Astrocyte (in vitro differentiated cells and primary cell): Measurements from ENCODE around the gene ULBP3. TPM values are rescaled to one million over a fixed set of nuclear protein-coding genes. Genes with fewer than 3 reads are reported as not detected.

Source experiments
- DNase-seq: peaks from one replicate; pipeline ENCODE4 v3.0.0-alpha.2; 2010; ENCODE audit warnings: low read depth
- FAIRE-seq: peaks from 2 replicates; lab custom pipeline; 2011; peaks lifted over from hg19 to GRCh38; lab: Jason Lieb, UNC
- H2AFZ ChIP-seq: 2 replicates; pipeline ENCODE4 v1.6.0; 2012; ENCODE audit warnings: low read depth, low read length, inconsistent platforms
- H3K27ac ChIP-seq: 2 replicates; pipeline ENCODE4 v1.5.1; 2011; ENCODE audit warnings: low read depth, low read length, inconsistent platforms
- H3K27me3 ChIP-seq: 2 replicates; pipeline ENCODE4 v1.6.0; 2011; ENCODE audit warnings: low read length, inconsistent platforms; ENCODE audit not compliant: insufficient read depth
- H3K36me3 ChIP-seq: 2 replicates; pipeline ENCODE4 v1.5.1; 2011; ENCODE audit warnings: low read length, inconsistent platforms; ENCODE audit not compliant: insufficient read depth
- H3K4me1 ChIP-seq: 2 replicates; pipeline ENCODE4 v1.5.1; 2011; ENCODE audit warnings: low read length, inconsistent platforms; ENCODE audit not compliant: insufficient read depth
- H3K4me2 ChIP-seq: 2 replicates; pipeline ENCODE4 v1.6.0; 2012; ENCODE audit warnings: low read length, inconsistent platforms
- H3K4me3 ChIP-seq: 2 replicates; pipeline ENCODE4 v1.5.1; 2011; ENCODE audit warnings: low read depth, mild to moderate bottlenecking, low read length, inconsistent platforms; ENCODE audit not compliant: insufficient read depth
- H3K79me2 ChIP-seq: 2 replicates; pipeline ENCODE4 v1.6.0; 2012; ENCODE audit warnings: mild to moderate bottlenecking, low read length, inconsistent platforms; ENCODE audit not compliant: insufficient read depth
- H3K9ac ChIP-seq: 2 replicates; pipeline ENCODE4 v1.6.0; 2012; ENCODE audit warnings: mild to moderate bottlenecking, low read length, inconsistent platforms
- H3K9me3 ChIP-seq: 2 replicates; pipeline ENCODE4 v1.5.1; 2012; ENCODE audit warnings: low read depth, mild to moderate bottlenecking, low read length, inconsistent platforms; ENCODE audit not compliant: insufficient read depth
- H4K20me1 ChIP-seq: 2 replicates; pipeline ENCODE4 v1.6.0; 2012; ENCODE audit warnings: low read length, inconsistent platforms; ENCODE audit not compliant: insufficient read depth
- H3K27ac Mint-ChIP-seq: one replicate; pipeline ENCODE4 v1.8.0; 2021; ENCODE audit warnings: mild to moderate bottlenecking, mixed read lengths; ENCODE audit not compliant: unreplicated experiment
- H3K27me3 Mint-ChIP-seq: one replicate; pipeline ENCODE4 v1.8.0; 2021; ENCODE audit warnings: low read depth, mixed read lengths; ENCODE audit not compliant: unreplicated experiment
- H3K36me3 Mint-ChIP-seq: one replicate; pipeline ENCODE4 v1.8.0; 2021; ENCODE audit warnings: low read depth, mixed read lengths; ENCODE audit not compliant: unreplicated experiment
- H3K4me1 Mint-ChIP-seq: one replicate; pipeline ENCODE4 v1.8.0; 2021; ENCODE audit warnings: low read depth, mixed read lengths; ENCODE audit not compliant: unreplicated experiment
- H3K4me3 Mint-ChIP-seq: one replicate; pipeline ENCODE4 v1.8.0; 2021; ENCODE audit warnings: mild to moderate bottlenecking, moderate library complexity, mixed read lengths; ENCODE audit not compliant: unreplicated experiment
- H3K9me3 Mint-ChIP-seq: one replicate; pipeline ENCODE4 v1.8.0; 2021; ENCODE audit warnings: mild to moderate bottlenecking, mixed read lengths; ENCODE audit not compliant: unreplicated experiment
- EZH2 ChIP-seq: IDR thresholded peaks from 2 replicates; pipeline ENCODE4 v1.6.1; 2012; ENCODE audit warnings: mild to moderate bottlenecking, low read length, inconsistent platforms; ENCODE audit not compliant: insufficient read depth
- total RNA-seq: library from RNA; stranded (reverse); gene quantifications from 2 replicates; pipeline ENCODE4 v1.2.1, GENCODE V29; 2021
- TF ChIP-seq, protein P1 (sequence below): IDR thresholded peaks from 2 replicates; pipeline ENCODE4 v1.5.1; 2011; ENCODE audit warnings: low read depth, mild to moderate bottlenecking, inconsistent platforms, low read length, moderate library complexity; ENCODE audit not compliant: insufficient read depth

The ULBP3 gene
- total RNA-seq, 1 donor from 2014 or later = 14.7 TPM

DNA sequence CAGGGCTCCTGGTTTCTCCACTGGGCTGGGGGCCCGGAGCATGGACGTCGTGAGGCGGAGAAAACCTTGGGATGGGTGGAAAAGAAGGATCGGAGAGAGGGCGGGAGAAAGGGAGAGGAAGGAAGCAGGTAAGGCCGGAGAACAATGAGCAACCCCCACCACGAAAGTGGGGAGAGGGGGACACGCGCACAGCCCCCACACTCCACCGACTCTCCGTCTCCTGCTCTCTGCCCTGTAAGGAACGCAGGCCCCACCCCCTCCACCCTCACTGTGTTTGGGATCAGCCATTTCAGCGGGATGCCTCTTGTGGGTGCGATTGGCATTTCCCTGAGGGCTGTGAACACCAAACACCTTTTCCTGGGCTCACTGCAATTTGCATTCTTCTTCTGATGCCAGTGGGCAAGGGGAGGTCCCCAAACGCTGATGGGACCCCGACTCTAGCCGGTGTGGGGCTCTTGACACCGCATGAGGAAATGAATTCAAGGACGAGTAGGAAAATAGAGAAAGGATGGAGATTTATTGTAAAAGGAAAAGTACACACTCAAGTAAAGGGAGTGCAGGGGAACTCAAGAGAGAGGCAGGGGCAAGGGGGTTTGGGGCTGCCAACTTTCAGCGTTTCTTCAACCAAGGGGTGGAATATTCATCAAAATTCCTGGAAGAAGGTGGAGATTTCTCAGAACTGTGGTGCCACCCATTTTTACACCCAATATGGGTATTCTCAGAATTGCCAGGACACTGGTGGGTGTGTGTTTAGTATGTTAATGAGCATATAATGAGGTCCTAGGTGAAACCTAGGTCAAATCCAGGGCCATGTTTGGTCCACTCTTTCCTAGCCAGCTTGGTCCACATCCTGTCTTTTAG, 30.5 kb downstream of the ULBP3 start:
- no peak overlapping the region for H3K4me3 Mint-ChIP-seq
- no peak overlapping the region for H3K27ac Mint-ChIP-seq
- H3K27ac ChIP-seq = no peak overlapping the region
- H3K27me3 Mint-ChIP-seq = peaks cover 88% of the 10 kb centered on the region
- peak; percentile 93 for TF ChIP-seq EZH2
- TF ChIP-seq, protein P1, sequence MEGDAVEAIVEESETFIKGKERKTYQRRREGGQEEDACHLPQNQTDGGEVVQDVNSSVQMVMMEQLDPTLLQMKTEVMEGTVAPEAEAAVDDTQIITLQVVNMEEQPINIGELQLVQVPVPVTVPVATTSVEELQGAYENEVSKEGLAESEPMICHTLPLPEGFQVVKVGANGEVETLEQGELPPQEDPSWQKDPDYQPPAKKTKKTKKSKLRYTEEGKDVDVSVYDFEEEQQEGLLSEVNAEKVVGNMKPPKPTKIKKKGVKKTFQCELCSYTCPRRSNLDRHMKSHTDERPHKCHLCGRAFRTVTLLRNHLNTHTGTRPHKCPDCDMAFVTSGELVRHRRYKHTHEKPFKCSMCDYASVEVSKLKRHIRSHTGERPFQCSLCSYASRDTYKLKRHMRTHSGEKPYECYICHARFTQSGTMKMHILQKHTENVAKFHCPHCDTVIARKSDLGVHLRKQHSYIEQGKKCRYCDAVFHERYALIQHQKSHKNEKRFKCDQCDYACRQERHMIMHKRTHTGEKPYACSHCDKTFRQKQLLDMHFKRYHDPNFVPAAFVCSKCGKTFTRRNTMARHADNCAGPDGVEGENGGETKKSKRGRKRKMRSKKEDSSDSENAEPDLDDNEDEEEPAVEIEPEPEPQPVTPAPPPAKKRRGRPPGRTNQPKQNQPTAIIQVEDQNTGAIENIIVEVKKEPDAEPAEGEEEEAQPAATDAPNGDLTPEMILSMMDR = no peak
- peaks cover 8% of the 10 kb centered on the region for H3K9me3 Mint-ChIP-seq
- H3K27me3 ChIP-seq = peaks cover 72% of the 10 kb centered on the region
- no peaks in the 10 kb centered on the region for H3K79me2 ChIP-seq
- DNase-seq = no peak
- no peaks in the 10 kb centered on the region for H4K20me1 ChIP-seq
- H3K4me2 ChIP-seq = peak overlapping the region; percentile 70
- no peak overlapping the region for H3K4me3 ChIP-seq
- no peaks in the 10 kb centered on the region for H3K36me3 ChIP-seq
- H2AFZ ChIP-seq = no peak overlapping the region
- peaks cover 5% of the 10 kb centered on the region for H3K4me1 Mint-ChIP-seq
- no peaks in the 10 kb centered on the region for H3K9me3 ChIP-seq
- no peak for FAIRE-seq
- peaks cover 7% of the 10 kb centered on the region for H3K4me1 ChIP-seq
- H3K9ac ChIP-seq = no peak overlapping the region
- H3K36me3 Mint-ChIP-seq = peaks cover 4% of the 10 kb centered on the region

DNA sequence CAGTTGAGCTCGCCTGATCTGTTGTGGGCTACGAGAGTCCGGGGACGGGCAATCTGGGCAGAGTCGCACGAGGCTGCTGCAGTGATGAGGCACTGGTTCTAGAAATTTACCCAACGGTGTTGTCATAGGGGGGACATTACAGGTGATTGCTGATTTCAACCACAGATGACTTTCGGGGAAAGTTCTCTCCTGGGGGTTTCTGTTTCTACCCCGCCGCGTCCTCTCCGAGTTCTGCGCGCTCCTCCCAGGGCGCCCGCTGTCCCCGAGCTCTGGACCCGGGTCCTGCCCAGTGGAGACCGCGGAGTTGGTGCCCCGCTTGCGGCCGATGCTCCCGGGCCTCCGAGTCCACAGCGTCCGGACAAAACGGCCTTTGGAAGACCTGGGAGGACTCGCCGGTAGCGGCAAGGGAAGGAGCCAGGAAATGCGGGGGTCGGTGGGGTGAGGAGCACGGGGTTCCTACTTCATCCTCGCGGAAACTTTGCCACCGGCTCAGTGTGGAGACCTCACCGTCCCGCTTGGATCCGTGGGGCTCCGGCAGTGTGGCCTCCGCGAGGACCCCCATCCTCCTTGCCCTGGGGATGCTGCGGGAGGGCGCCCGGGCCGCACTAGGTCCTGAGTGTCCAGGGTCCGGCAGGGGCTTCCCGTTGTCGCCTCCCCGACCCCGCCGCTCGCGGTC, 31.3 kb downstream of the ULBP3 start:
- H3K9me3 ChIP-seq = no peaks in the 10 kb centered on the region
- Mint-ChIP-seq H3K4me1 (peaks cover 9% of the 10 kb centered on the region), H3K27ac (no peak overlapping the region), H3K27me3 (peaks cover 88% of the 10 kb centered on the region), H3K36me3 (peaks cover 4% of the 10 kb centered on the region), H3K9me3 (peaks cover 12% of the 10 kb centered on the region), H3K4me3 (peak overlapping the region; percentile 14)
- H3K79me2 ChIP-seq = no peaks in the 10 kb centered on the region
- peak; percentile 99 for TF ChIP-seq EZH2
- TF ChIP-seq, protein P1 = no peak
- peaks cover 7% of the 10 kb centered on the region for H3K4me1 ChIP-seq
- H3K4me2 ChIP-seq = peak overlapping the region; percentile 70
- H3K36me3 ChIP-seq = no peaks in the 10 kb centered on the region
- no peak for FAIRE-seq
- no peak for DNase-seq
- H4K20me1 ChIP-seq = no peaks in the 10 kb centered on the region
- H3K9ac ChIP-seq = no peak overlapping the region
- peak overlapping the region; percentile 23 for H3K4me3 ChIP-seq
- no peak overlapping the region for H3K27ac ChIP-seq
- H3K27me3 ChIP-seq = peaks cover 75% of the 10 kb centered on the region
- H2AFZ ChIP-seq = no peak overlapping the region

DNA sequence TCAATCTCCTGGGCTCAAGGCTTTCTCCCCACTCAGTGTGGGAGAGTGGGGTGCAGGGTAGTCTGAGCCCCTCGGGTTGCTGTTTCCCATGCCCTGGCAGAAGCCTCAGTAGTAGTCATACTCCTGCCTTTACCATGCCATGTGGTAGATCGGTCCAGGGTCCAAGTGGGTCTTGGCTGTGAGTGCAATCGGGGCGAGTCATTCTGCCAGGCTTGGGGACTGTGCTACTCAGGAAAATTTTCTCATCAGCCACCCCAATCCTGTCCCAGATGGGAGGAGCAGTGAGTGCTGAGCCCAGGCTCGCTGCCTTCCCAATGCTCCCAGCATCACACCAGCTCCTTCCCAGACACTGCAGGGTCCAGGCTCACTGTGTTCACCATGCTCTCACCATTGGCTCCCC, 32.8 kb downstream of the ULBP3 start:
- H3K9me3 Mint-ChIP-seq = peaks cover 9% of the 10 kb centered on the region
- Histone ChIP-seq H3K9ac (no peak overlapping the region), H2AFZ (no peak overlapping the region), H3K79me2 (no peaks in the 10 kb centered on the region), H3K4me2 (no peak overlapping the region), H4K20me1 (no peaks in the 10 kb centered on the region), H3K27me3 (peaks cover 66% of the 10 kb centered on the region), H3K36me3 (no peaks in the 10 kb centered on the region), H3K4me3 (no peak overlapping the region), H3K27ac (no peak overlapping the region), H3K4me1 (peaks cover 7% of the 10 kb centered on the region), H3K9me3 (no peaks in the 10 kb centered on the region)
- H3K27me3 Mint-ChIP-seq = peaks cover 84% of the 10 kb centered on the region
- DNase-seq = no peak
- no peak for FAIRE-seq
- peaks cover 9% of the 10 kb centered on the region for H3K4me1 Mint-ChIP-seq
- no peak overlapping the region for H3K4me3 Mint-ChIP-seq
- TF ChIP-seq EZH2 = no peak
- peaks cover 1% of the 10 kb centered on the region for H3K36me3 Mint-ChIP-seq
- no peak overlapping the region for H3K27ac Mint-ChIP-seq
